WTC11 (cell line): ENCODE results near the gene MAP1S.

ENCODE experiments used
- CBFB ChIP-seq: sonication (generic); formaldehyde crosslinking; IDR thresholded peaks from 2 replicates; pipeline ENCODE4 v1.8.1; 2022; ENCODE audit warnings: mild to moderate bottlenecking, low read depth, missing genetic modification reagents
- CREM ChIP-seq: sonication (generic); formaldehyde crosslinking; IDR thresholded peaks from 2 replicates; pipeline ENCODE4 v1.8.1; 2022; ENCODE audit warnings: mild to moderate bottlenecking, missing genetic modification reagents, moderate library complexity
- ESRRA ChIP-seq: sonication (generic); formaldehyde crosslinking; IDR thresholded peaks from 2 replicates; pipeline ENCODE4 v1.8.1; 2022; ENCODE audit warnings: mild to moderate bottlenecking, missing genetic modification reagents, borderline replicate concordance
- HMGA2 ChIP-seq: fragments of 250-450 bp; sonication (Bioruptor Pico); IDR thresholded peaks from 2 replicates; pipeline ENCODE4 v1.4.0; 2021; ENCODE audit warnings: mild to moderate bottlenecking, moderate library complexity
- MYBL2 ChIP-seq: sonication (generic); formaldehyde crosslinking; IDR thresholded peaks from 2 replicates; pipeline ENCODE4 v1.8.1; 2023; ENCODE audit warnings: mild to moderate bottlenecking, moderate library complexity, missing genetic modification reagents
- NFE2L1 ChIP-seq: sonication (generic); formaldehyde crosslinking; IDR thresholded peaks from 2 replicates; pipeline ENCODE4 v1.8.1; 2023; ENCODE audit warnings: missing genetic modification reagents
- NR2C2 ChIP-seq: sonication (generic); formaldehyde crosslinking; IDR thresholded peaks from 2 replicates; pipeline ENCODE4 v1.8.0; 2022; ENCODE audit warnings: mild to moderate bottlenecking, missing genetic modification reagents
- OVOL2 ChIP-seq: fragments of 250-450 bp; sonication (Bioruptor Pico); IDR thresholded peaks from 2 replicates; pipeline ENCODE4 v1.9.0; 2021; ENCODE audit warnings: mild to moderate bottlenecking, borderline replicate concordance
- TEAD4 ChIP-seq: sonication (generic); formaldehyde crosslinking; IDR thresholded peaks from 2 replicates; pipeline ENCODE4 v1.8.0; 2022; ENCODE audit warnings: mild to moderate bottlenecking, missing genetic modification reagents
- TF ChIP-seq, protein P1 (sequence below): fragments of 200-600 bp; IDR thresholded peaks from 2 replicates; pipeline ENCODE4 v1.8.0; 2022; ENCODE audit warnings: antibody characterized with exemption
- TF ChIP-seq, protein P2 (sequence below): sonication (generic); formaldehyde crosslinking; IDR thresholded peaks from 2 replicates; pipeline ENCODE4 v1.8.1; 2023; ENCODE audit warnings: mild to moderate bottlenecking, missing genetic modification reagents
- TF ChIP-seq, protein P3 (sequence below): sonication (generic); formaldehyde crosslinking; IDR thresholded peaks from 2 replicates; pipeline ENCODE4 v1.8.1; 2023; ENCODE audit warnings: mild to moderate bottlenecking, moderate library complexity, missing genetic modification reagents
- TF ChIP-seq, protein P4 (sequence below): sonication (generic); formaldehyde crosslinking; IDR thresholded peaks from 2 replicates; pipeline ENCODE4 v1.8.1; 2022; ENCODE audit warnings: low read depth, missing genetic modification reagents, borderline replicate concordance

DNA sequence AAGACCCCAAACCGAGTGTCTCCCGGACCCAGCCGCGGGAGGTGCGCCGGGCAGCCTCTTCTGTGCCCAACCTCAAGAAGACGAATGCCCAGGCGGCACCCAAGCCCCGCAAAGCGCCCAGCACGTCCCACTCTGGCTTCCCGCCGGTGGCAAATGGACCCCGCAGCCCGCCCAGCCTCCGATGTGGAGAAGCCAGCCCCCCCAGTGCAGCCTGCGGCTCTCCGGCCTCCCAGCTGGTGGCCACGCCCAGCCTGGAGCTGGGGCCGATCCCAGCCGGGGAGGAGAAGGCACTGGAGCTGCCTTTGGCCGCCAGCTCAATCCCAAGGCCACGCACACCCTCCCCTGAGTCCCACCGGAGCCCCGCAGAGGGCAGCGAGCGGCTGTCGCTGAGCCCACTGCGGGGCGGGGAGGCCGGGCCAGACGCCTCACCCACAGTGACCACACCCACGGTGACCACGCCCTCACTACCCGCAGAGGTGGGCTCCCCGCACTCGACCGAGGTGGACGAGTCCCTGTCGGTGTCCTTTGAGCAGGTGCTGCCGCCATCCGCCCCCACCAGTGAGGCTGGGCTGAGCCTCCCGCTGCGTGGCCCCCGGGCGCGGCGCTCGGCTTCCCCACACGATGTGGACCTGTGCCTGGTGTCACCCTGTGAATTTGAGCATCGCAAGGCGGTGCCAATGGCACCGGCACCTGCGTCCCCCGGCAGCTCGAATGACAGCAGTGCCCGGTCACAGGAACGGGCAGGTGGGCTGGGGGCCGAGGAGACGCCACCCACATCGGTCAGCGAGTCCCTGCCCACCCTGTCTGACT lies 7.9 kb downstream of the MAP1S start:
- TF ChIP-seq, protein P1, sequence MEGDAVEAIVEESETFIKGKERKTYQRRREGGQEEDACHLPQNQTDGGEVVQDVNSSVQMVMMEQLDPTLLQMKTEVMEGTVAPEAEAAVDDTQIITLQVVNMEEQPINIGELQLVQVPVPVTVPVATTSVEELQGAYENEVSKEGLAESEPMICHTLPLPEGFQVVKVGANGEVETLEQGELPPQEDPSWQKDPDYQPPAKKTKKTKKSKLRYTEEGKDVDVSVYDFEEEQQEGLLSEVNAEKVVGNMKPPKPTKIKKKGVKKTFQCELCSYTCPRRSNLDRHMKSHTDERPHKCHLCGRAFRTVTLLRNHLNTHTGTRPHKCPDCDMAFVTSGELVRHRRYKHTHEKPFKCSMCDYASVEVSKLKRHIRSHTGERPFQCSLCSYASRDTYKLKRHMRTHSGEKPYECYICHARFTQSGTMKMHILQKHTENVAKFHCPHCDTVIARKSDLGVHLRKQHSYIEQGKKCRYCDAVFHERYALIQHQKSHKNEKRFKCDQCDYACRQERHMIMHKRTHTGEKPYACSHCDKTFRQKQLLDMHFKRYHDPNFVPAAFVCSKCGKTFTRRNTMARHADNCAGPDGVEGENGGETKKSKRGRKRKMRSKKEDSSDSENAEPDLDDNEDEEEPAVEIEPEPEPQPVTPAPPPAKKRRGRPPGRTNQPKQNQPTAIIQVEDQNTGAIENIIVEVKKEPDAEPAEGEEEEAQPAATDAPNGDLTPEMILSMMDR = 0 out of 2 replicates have a peak, but pooled peaks have one; percentile 4
- TF ChIP-seq, protein P2, sequence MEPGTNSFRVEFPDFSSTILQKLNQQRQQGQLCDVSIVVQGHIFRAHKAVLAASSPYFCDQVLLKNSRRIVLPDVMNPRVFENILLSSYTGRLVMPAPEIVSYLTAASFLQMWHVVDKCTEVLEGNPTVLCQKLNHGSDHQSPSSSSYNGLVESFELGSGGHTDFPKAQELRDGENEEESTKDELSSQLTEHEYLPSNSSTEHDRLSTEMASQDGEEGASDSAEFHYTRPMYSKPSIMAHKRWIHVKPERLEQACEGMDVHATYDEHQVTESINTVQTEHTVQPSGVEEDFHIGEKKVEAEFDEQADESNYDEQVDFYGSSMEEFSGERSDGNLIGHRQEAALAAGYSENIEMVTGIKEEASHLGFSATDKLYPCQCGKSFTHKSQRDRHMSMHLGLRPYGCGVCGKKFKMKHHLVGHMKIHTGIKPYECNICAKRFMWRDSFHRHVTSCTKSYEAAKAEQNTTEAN (CRISPR knock-in tag) = no peak
- no peak for TF ChIP-seq OVOL2 (CRISPR knock-in tag)
- TF ChIP-seq NFE2L1 (CRISPR knock-in tag) = no peak
- TF ChIP-seq ESRRA = no peak
- TF ChIP-seq HMGA2 (CRISPR knock-in tag) = no peak
- TF ChIP-seq NR2C2 (CRISPR knock-in tag) = no peak
- TF ChIP-seq, protein P3, sequence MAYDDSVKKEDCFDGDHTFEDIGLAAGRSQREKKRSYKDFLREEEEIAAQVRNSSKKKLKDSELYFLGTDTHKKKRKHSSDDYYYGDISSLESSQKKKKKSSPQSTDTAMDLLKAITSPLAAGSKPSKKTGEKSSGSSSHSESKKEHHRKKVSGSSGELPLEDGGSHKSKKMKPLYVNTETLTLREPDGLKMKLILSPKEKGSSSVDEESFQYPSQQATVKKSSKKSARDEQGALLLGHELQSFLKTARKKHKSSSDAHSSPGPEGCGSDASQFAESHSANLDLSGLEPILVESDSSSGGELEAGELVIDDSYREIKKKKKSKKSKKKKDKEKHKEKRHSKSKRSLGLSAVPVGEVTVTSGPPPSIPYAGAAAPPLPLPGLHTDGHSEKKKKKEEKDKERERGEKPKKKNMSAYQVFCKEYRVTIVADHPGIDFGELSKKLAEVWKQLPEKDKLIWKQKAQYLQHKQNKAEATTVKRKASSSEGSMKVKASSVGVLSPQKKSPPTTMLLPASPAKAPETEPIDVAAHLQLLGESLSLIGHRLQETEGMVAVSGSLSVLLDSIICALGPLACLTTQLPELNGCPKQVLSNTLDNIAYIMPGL (CRISPR knock-in tag) = no peak
- TF ChIP-seq MYBL2 (CRISPR knock-in tag) = no peak
- TF ChIP-seq, protein P4, sequence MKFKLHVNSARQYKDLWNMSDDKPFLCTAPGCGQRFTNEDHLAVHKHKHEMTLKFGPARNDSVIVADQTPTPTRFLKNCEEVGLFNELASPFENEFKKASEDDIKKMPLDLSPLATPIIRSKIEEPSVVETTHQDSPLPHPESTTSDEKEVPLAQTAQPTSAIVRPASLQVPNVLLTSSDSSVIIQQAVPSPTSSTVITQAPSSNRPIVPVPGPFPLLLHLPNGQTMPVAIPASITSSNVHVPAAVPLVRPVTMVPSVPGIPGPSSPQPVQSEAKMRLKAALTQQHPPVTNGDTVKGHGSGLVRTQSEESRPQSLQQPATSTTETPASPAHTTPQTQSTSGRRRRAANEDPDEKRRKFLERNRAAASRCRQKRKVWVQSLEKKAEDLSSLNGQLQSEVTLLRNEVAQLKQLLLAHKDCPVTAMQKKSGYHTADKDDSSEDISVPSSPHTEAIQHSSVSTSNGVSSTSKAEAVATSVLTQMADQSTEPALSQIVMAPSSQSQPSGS (CRISPR knock-in tag) = no peak
- no peak for TF ChIP-seq TEAD4
- TF ChIP-seq CBFB (CRISPR knock-in tag) = no peak
- TF ChIP-seq CREM (CRISPR knock-in tag) = no peak
